HepG2 (cell line): ENCODE data around the gene MIF4GD. TPM values are rescaled to one million over a fixed set of nuclear protein-coding genes. Genes with fewer than 3 reads are reported as not detected.

ENCODE experiments used
- EEA1 ChIP-seq: sonication (generic); formaldehyde crosslinking; IDR thresholded peaks from 2 replicates; pipeline ENCODE4 v1.5.1; 2020; ENCODE audit warnings: mild to moderate bottlenecking, missing genetic modification reagents, borderline replicate concordance
- HOXA3 ChIP-seq: sonication (generic); formaldehyde crosslinking; IDR thresholded peaks from 2 replicates; pipeline ENCODE4 v1.5.0; 2020; ENCODE audit warnings: missing genetic modification reagents
- HOXA7 ChIP-seq: sonication (generic); formaldehyde crosslinking; IDR thresholded peaks from 2 replicates; pipeline ENCODE4 v1.8.1; 2022; ENCODE audit warnings: mild to moderate bottlenecking, missing genetic modification reagents, moderate library complexity
- KAT8 ChIP-seq: IDR thresholded peaks from 2 replicates; pipeline ENCODE4 v1.6.1; 2016; ENCODE audit warnings: missing genetic modification reagents, missing compliant biosample characterization
- MTF2 ChIP-seq: sonication (generic); formaldehyde crosslinking; IDR thresholded peaks from 2 replicates; pipeline ENCODE4 v1.5.0; 2020; ENCODE audit warnings: missing genetic modification reagents, borderline replicate concordance
- NAIF1 ChIP-seq: sonication (generic); formaldehyde crosslinking; IDR thresholded peaks from 2 replicates; pipeline ENCODE4 v1.5.0; 2020; ENCODE audit warnings: mild to moderate bottlenecking, missing genetic modification reagents, borderline replicate concordance
- NFIC ChIP-seq: IDR thresholded peaks from 2 replicates; pipeline ENCODE4 v1.6.1; 2012; ENCODE audit warnings: mild to moderate bottlenecking, low read length, inconsistent platforms
- PAX8 ChIP-seq: sonication (generic); formaldehyde crosslinking; IDR thresholded peaks from 2 replicates; pipeline ENCODE4 v1.8.0; 2022; ENCODE audit warnings: mild to moderate bottlenecking, missing genetic modification reagents, borderline replicate concordance
- REXO4 ChIP-seq: sonication (generic); formaldehyde crosslinking; IDR thresholded peaks from 2 replicates; pipeline ENCODE4 v1.8.0; 2022; ENCODE audit warnings: missing genetic modification reagents, mild to moderate bottlenecking, borderline replicate concordance
- SMARCE1 ChIP-seq: fragments of 450-650 bp; IDR thresholded peaks from 2 replicates; pipeline ENCODE4 v1.6.1; 2017; ENCODE audit warnings: borderline replicate concordance
- ZEB1 ChIP-seq: IDR thresholded peaks from 2 replicates; pipeline ENCODE4 v1.6.1; 2012; ENCODE audit warnings: mild to moderate bottlenecking, low read depth, inconsistent platforms; ENCODE audit not compliant: insufficient replicate concordance
- ZNF232 ChIP-seq: sonication (generic); formaldehyde crosslinking; IDR thresholded peaks from 2 replicates; pipeline ENCODE4 v1.4.0; 2020; ENCODE audit warnings: missing genetic modification reagents, borderline replicate concordance
- ZNF383 ChIP-seq: sonication (generic); formaldehyde crosslinking; IDR thresholded peaks from 2 replicates; pipeline ENCODE4 v1.4.0; 2020; ENCODE audit warnings: missing genetic modification reagents, mild to moderate bottlenecking, borderline replicate concordance
- ZNF543 ChIP-seq: sonication (generic); formaldehyde crosslinking; IDR thresholded peaks from 2 replicates; pipeline ENCODE4 v1.4.0; 2020; ENCODE audit warnings: mild to moderate bottlenecking, missing genetic modification reagents
- polyA plus RNA-seq, 8 experiments: library from polyadenylated mRNA; depleted of rRNA in 3 of 8; stranded (reverse) in 7 of 8; unstranded in 1 of 8; fragments of >200 nt; fragmentation: Illumina TruSeq in 4 of 8; extraction: Trizol in 4 of 8; gene quantifications; 2 replicates each; pipeline versions ENCODE4 v1.2.1 to v1.2.3, GENCODE V29; 2011 to 2016; ENCODE audit warnings: low read depth in 4 of 8, missing spikeins in 1 of 8, mixed read lengths in 1 of 8; ENCODE audit not compliant: insufficient read depth in 1 of 8
- total RNA-seq, 5 experiments: library from RNA; depleted of rRNA; stranded (reverse); fragments of >200 nt; fragmentation: Illumina TruSeq; extraction: Trizol; gene quantifications; 2 replicates each; pipeline ENCODE4 v1.2.3, GENCODE V29; 2016; ENCODE audit warnings: low read depth in 1 of 5
- TF ChIP-seq, protein P1 (sequence below): sonication (generic); formaldehyde crosslinking; IDR thresholded peaks from 2 replicates; pipeline ENCODE4 v1.5.0; 2020; ENCODE audit warnings: mild to moderate bottlenecking, missing genetic modification reagents
- TF ChIP-seq, protein P2 (sequence below): sonication (generic); formaldehyde crosslinking; IDR thresholded peaks from 2 replicates; pipeline ENCODE4 v1.9.0; 2021; ENCODE audit warnings: mild to moderate bottlenecking, missing genetic modification reagents
- TF ChIP-seq, protein P3 (sequence below): sonication (generic); IDR thresholded peaks from 2 replicates; pipeline ENCODE4 v1.6.1; 2016; ENCODE audit warnings: low read depth, borderline replicate concordance
- TF ChIP-seq, protein P4 (sequence below), 2 experiments: sonication (generic) in 1 of 2; formaldehyde crosslinking in 1 of 2; IDR thresholded peaks; 2 replicates each; pipeline versions ENCODE4 v1.4.0 to v1.6.1; 2018 to 2020; ENCODE audit warnings: missing genetic modification reagents in 2 of 2, borderline replicate concordance in 1 of 2, low read depth in 1 of 2, mild to moderate bottlenecking in 1 of 2, missing biosample characterization in 1 of 2

The MIF4GD gene
- total and polyA plus RNA-seq, 2 of the 13 experiments (the other 11 are each of a cell fraction or from before 2014, with no cell fraction given): 14.0 to 28.0 TPM

DNA sequence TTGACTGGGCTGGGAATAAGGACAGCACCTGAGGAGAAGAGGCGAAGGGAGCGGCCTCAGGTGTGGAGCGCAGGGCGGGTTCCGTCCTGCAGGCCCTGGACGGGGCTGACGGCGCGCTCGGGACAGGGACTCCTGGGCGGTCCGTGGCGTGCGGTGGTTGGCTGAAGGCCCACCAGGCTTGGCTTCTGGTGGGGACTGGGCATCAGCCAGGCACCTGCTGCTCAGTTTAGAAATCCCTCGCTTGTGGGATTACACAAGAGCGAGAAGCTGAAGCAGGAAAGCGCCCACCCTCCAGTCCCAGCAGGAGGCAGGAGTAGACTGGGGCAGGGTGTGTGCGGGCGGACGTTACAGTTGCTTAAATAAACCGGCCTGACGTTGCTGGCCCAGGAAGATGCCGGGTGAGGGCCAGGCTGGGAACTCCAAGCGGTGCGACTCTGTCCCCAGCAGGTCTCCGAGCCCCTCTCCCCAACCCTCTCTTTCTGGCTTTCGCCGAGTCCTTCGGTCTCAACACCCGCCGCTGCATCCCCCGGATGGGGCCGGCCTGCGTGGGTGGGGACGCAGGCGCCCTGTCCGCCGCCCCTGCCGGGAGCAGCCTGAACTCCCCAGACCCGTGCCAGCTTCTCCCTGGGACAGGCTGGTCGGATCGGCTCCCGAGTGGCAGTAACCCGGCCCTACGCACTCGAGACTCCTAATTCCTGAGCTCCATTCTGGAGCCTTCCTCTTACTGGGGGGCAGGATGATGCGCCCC, 639 bp downstream of the MIF4GD start (continued):
- TF ChIP-seq EEA1 (CRISPR knock-in tag): peak; percentile 54; the same call in 1 of the 2 replicates
- TF ChIP-seq HOXA7 (CRISPR knock-in tag): no peak
- TF ChIP-seq, protein P1, sequence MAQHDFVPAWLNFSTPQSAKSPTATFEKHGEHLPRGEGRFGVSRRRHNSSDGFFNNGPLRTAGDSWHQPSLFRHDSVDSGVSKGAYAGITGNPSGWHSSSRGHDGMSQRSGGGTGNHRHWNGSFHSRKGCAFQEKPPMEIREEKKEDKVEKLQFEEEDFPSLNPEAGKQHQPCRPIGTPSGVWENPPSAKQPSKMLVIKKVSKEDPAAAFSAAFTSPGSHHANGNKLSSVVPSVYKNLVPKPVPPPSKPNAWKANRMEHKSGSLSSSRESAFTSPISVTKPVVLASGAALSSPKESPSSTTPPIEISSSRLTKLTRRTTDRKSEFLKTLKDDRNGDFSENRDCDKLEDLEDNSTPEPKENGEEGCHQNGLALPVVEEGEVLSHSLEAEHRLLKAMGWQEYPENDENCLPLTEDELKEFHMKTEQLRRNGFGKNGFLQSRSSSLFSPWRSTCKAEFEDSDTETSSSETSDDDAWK: no peak
- no peak; the same call in 1 of the 2 replicates for TF ChIP-seq KAT8 (CRISPR knock-in tag)
- peak; percentile 33; the same call in 1 of the 2 replicates for TF ChIP-seq ZNF543
- peak; percentile 58 for TF ChIP-seq ZEB1
- TF ChIP-seq HOXA3 (CRISPR knock-in tag): peak; percentile 53; the same call in 1 of the 2 replicates
- TF ChIP-seq PAX8 (CRISPR knock-in tag): no peak
- no peak for TF ChIP-seq REXO4 (CRISPR knock-in tag)
- no peak for TF ChIP-seq ZNF232 (CRISPR knock-in tag)
- TF ChIP-seq, protein P2, sequence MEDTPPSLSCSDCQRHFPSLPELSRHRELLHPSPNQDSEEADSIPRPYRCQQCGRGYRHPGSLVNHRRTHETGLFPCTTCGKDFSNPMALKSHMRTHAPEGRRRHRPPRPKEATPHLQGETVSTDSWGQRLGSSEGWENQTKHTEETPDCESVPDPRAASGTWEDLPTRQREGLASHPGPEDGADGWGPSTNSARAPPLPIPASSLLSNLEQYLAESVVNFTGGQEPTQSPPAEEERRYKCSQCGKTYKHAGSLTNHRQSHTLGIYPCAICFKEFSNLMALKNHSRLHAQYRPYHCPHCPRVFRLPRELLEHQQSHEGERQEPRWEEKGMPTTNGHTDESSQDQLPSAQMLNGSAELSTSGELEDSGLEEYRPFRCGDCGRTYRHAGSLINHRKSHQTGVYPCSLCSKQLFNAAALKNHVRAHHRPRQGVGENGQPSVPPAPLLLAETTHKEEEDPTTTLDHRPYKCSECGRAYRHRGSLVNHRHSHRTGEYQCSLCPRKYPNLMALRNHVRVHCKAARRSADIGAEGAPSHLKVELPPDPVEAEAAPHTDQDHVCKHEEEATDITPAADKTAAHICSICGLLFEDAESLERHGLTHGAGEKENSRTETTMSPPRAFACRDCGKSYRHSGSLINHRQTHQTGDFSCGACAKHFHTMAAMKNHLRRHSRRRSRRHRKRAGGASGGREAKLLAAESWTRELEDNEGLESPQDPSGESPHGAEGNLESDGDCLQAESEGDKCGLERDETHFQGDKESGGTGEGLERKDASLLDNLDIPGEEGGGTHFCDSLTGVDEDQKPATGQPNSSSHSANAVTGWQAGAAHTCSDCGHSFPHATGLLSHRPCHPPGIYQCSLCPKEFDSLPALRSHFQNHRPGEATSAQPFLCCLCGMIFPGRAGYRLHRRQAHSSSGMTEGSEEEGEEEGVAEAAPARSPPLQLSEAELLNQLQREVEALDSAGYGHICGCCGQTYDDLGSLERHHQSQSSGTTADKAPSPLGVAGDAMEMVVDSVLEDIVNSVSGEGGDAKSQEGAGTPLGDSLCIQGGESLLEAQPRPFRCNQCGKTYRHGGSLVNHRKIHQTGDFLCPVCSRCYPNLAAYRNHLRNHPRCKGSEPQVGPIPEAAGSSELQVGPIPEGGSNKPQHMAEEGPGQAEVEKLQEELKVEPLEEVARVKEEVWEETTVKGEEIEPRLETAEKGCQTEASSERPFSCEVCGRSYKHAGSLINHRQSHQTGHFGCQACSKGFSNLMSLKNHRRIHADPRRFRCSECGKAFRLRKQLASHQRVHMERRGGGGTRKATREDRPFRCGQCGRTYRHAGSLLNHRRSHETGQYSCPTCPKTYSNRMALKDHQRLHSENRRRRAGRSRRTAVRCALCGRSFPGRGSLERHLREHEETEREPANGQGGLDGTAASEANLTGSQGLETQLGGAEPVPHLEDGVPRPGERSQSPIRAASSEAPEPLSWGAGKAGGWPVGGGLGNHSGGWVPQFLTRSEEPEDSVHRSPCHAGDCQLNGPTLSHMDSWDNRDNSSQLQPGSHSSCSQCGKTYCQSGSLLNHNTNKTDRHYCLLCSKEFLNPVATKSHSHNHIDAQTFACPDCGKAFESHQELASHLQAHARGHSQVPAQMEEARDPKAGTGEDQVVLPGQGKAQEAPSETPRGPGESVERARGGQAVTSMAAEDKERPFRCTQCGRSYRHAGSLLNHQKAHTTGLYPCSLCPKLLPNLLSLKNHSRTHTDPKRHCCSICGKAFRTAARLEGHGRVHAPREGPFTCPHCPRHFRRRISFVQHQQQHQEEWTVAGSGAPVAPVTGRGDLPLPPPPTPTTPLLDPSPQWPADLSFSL: 0 out of 2 replicates have a peak, but pooled peaks have one; percentile 31
- TF ChIP-seq, protein P3, sequence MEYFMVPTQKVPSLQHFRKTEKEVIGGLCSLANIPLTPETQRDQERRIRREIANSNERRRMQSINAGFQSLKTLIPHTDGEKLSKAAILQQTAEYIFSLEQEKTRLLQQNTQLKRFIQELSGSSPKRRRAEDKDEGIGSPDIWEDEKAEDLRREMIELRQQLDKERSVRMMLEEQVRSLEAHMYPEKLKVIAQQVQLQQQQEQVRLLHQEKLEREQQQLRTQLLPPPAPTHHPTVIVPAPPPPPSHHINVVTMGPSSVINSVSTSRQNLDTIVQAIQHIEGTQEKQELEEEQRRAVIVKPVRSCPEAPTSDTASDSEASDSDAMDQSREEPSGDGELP: peak; percentile 44; the same call in 1 of the 2 replicates
- no peak for TF ChIP-seq ZNF383 (CRISPR knock-in tag)
- peak; percentile 67; the same call in 1 of the 2 replicates for TF ChIP-seq NAIF1 (CRISPR knock-in tag)
- TF ChIP-seq, protein P4, sequence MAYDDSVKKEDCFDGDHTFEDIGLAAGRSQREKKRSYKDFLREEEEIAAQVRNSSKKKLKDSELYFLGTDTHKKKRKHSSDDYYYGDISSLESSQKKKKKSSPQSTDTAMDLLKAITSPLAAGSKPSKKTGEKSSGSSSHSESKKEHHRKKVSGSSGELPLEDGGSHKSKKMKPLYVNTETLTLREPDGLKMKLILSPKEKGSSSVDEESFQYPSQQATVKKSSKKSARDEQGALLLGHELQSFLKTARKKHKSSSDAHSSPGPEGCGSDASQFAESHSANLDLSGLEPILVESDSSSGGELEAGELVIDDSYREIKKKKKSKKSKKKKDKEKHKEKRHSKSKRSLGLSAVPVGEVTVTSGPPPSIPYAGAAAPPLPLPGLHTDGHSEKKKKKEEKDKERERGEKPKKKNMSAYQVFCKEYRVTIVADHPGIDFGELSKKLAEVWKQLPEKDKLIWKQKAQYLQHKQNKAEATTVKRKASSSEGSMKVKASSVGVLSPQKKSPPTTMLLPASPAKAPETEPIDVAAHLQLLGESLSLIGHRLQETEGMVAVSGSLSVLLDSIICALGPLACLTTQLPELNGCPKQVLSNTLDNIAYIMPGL (CRISPR knock-in tag; IDR thresholded peaks at IDR 0.05; ENCODE audit: borderline replicate concordance in 1 of 2, low read depth in 1 of 2): peak; percentile 92 to 98; a peak in 3 of 4 replicates
- no peak for TF ChIP-seq MTF2 (CRISPR knock-in tag)
- TF ChIP-seq NFIC: no peak
- no peak for TF ChIP-seq SMARCE1
